AG04449 (cell line): Measurements from ENCODE around the gene SLC46A1.

ENCODE experiments used
- CTCF ChIA-PET: fragments of 350-600 bp; formaldehyde crosslinking; extraction: SDS; loops from one replicate; lab custom pipeline; 2021; ENCODE audit warnings: antibody characterized with exemption; lab: Yijun Ruan, JAX
- POLR2A ChIA-PET: fragments of 400-600, 350-600 bp; formaldehyde crosslinking; extraction: SDS; loops from one replicate; lab custom pipeline; 2020; ENCODE audit warnings: antibody characterized with exemption, inconsistent platforms; lab: Yijun Ruan, JAX
- DNase-seq: peaks from one replicate; pipeline ENCODE4 v3.0.0-alpha.2; 2010; ENCODE audit warnings: low read depth, low spot score
- H3K4me3 ChIP-seq: 2 replicates; pipeline ENCODE4 v1.5.1; 2011; ENCODE audit warnings: low read depth, mild to moderate bottlenecking, control low read depth, low read length
- CTCF ChIP-seq: IDR thresholded peaks from one replicate; pipeline ENCODE4 v1.5.1; 2011; ENCODE audit warnings: mild to moderate bottlenecking, moderate library complexity, low read length, control low read depth, inconsistent platforms; ENCODE audit not compliant: insufficient read depth; ENCODE audit errors: missing control alignments

Gene SLC46A1

GRCh38 chr17:28416703-28417311, 10.8 kb upstream of the SLC46A1 start:
- POLR2A ChIA-PET = interaction anchor here (0.7 kb wide), 1 partner anchor 81 kb away, joined by 3 read pairs; the partner anchor contains the start of gene TNFAIP1
- CTCF ChIA-PET = interaction anchor here (0.8 to 5.2 kb wide), 28 partner anchors 9 to 611 kb away, joined by 3 to 55 read pairs (median 5); partner anchors contain the start of genes POLDIP2 and SLC46A1
- TF ChIP-seq CTCF = peak; percentile 73
- DNase-seq = no peak
- H3K4me3 ChIP-seq = no peak overlapping the region

DNA sequence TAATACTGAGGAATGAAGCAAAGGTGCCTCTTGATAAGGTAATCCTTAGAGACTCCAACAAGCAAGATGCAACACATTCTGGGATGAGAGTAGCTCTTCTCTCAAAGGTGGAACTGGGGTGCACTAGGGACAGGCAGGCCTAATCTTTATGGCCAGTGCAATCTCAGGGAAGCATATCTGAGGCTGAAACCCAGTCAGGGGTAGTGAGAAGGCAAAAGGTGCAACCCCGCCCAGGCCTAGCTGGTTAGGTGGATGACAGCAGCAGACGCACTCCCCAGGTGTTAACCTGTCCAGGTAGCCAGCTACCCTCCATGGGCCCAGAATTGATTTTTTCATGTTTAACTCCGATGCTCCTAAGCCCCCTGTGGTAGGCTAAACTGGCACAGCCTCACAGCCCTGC, 9.9 kb upstream of the SLC46A1 start:
- H3K4me3 ChIP-seq = no peak overlapping the region
- POLR2A ChIA-PET = interaction anchor here (0.6 kb wide), 1 partner anchor 41 kb away, joined by 5 read pairs; no protein-coding TSS in a partner anchor
- CTCF ChIA-PET = interaction anchor here (0.8 to 5.2 kb wide), 14 partner anchors 10 to 124 kb away, joined by 3 to 55 read pairs (median 7); partner anchors contain the start of gene SLC46A1
- no peak for TF ChIP-seq CTCF
- DNase-seq = no peak

GRCh38 chr17:28413804-28414203, 7.8 kb upstream of the SLC46A1 start:
- POLR2A ChIA-PET = no interaction called here
- CTCF ChIA-PET = interaction anchor here (1.2 kb wide), 1 partner anchor 22 kb away, joined by 3 read pairs; no protein-coding TSS in a partner anchor

GRCh38 chr17:28412099-28412498, 6.1 kb upstream of the SLC46A1 start:
- TF ChIP-seq CTCF = no peak
- DNase-seq = no peak
- ChIA-PET CTCF (no interaction called here), POLR2A (no interaction called here)
- H3K4me3 ChIP-seq = no peak overlapping the region

More at GRCh38 chr17:28413804-28414203, 7.8 kb upstream of the SLC46A1 start:
- DNase-seq = no peak
- H3K4me3 ChIP-seq = no peak overlapping the region
- TF ChIP-seq CTCF = no peak

GRCh38 chr17:28407974-28408306, 1.9 kb upstream of the SLC46A1 start:
- no peak for DNase-seq
- H3K4me3 ChIP-seq = no peak overlapping the region
- POLR2A ChIA-PET = no interaction called here
- TF ChIP-seq CTCF = no peak
- CTCF ChIA-PET = interaction anchor here (6.0 kb wide), 1 partner anchor 9 kb away, joined by 55 read pairs; no protein-coding TSS in a partner anchor

GRCh38 chr17:28407130-28407973, 1.3 kb upstream of the SLC46A1 start:
- ChIA-PET CTCF (interaction anchor here (6.0 kb wide), 1 partner anchor 9 kb away, joined by 55 read pairs; no protein-coding TSS in a partner anchor), POLR2A (no interaction called here)
- TF ChIP-seq CTCF = no peak
- no peak for DNase-seq
- no peak overlapping the region for H3K4me3 ChIP-seq
